GM21526 (cell line): ENCODE measurements around the gene TRPT1.

ENCODE experiments used
- ATAC-seq: cut with Tn5 transposase; IDR thresholded peaks from one replicate; pipeline ENCODE4 v1.9.1; 2021; ENCODE audit warnings: moderate library complexity; ENCODE audit not compliant: unreplicated experiment, low FRiP score

The TRPT1 gene

DNA sequence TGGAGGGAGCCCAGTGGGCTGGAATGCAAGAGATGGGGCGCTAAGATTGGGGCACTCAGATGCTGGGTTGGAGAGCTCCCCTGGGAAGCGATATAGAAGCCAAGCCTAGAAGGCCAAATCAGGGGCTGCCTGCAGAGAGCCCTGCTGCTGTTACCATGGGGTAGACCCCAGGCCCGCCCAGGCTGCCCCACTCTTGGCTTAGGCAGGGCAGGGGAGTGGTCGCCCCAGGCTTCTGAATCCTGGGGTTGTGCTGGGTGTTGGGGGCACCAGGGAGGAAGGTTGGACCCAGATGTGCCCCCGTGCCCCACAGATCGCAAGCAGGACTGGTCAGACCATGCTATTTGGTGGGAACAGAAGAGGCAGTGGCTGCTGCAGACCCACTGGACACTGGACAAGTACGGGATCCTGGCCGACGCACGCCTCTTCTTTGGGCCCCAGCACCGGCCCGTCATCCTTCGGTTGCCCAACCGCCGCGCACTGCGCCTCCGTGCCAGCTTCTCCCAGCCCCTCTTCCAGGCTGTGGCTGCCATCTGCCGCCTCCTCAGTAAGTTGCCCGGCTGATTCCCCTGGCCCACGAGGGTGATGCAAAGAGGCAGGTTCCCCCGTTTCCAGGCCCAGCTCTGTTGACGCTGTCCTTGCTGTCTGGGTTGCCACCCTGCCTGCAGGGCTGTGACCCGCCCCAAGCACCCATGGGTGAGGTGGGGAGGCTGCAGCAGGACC lies 15.5 kb downstream of the TRPT1 start:
- ATAC-seq: no peak

DNA sequence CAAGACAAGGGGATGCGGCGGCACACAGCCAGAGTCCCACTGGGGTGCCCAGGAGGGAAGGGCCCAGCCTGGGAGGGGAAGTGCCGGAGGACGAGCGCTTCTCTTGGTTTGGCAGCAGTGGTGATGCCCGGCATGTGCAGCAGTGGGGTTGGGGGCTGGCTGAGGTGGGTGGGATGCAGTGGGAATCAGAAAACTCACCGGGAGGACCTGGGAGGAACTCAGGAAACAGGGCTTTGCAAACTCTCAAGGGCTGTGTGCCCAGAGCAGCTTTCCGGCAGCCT lies 16.5 kb downstream of the TRPT1 start:
- ATAC-seq: no peak

DNA sequence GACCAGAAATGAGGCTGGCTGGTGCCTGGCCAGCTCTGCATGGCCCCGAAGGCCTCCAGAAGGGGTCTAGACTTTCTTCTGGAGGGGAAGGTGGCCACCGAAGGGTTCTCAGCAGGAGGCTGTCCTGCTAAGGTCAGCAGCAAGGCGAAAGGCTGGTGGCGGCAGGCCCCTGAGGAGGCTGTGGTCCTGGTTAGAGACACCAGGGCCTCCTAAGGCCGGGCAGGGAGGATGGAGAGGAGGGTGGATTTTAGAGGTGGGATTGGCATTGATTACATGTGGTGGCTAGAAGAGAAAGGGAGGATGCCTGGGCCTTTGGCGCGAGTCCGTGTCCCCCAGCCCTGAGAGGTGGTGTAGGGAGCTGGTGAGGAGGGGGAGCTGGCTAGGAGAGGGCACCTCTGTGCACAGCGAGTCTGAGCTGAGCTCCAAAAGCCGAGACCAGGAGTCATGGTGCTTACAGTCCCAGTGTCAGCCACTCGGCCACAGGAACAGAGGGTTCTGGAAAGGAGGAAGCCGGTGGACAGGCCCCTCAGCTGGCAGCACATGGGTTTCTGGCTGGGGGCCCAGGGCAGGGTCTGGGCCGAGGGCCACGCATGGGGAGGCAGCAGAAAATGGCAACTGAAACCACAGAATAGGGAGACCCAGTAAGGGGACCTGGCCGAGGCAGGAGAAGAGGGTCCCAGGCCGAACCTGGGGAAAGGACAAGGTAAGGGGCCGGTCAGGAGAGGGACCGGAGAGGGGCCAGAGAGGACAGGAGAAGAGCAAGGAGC lies 17.0 kb downstream of the TRPT1 start:
- ATAC-seq: no peak

DNA sequence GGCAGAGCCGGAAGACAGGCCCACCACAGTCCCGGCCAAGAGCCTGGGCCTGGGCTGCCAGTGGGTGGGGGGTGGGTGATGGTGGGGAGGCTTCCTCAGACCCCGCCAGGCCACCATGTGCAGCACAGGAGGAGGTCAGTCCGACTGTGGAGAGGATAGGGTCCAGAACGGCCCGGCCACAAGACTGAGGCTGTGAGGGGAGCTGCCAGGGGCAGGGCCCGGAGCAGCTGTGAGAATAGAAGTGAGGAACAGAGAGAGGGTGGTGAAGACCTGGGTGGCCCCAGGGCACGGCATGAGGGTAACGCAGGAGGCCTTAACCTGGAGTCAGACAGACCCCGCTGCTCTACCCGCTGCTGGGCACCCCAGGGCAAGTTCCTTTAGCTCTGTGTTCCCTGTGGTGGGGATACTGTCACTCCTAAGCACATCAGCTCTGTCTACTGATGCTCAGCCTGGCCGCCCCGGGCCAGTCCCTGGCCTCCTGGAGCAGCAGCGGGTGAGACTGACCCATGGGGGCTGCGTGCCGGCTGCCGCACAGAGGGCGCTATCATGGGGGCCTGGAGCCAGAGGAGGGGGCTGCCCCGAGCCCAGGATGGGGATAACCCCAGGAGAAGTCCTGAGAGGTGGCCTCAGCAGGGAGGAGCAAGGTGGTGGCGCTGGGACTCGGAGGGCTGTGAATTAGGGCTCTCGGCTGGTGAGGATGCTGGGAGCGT lies 17.7 kb downstream of the TRPT1 start:
- no peak for ATAC-seq

DNA sequence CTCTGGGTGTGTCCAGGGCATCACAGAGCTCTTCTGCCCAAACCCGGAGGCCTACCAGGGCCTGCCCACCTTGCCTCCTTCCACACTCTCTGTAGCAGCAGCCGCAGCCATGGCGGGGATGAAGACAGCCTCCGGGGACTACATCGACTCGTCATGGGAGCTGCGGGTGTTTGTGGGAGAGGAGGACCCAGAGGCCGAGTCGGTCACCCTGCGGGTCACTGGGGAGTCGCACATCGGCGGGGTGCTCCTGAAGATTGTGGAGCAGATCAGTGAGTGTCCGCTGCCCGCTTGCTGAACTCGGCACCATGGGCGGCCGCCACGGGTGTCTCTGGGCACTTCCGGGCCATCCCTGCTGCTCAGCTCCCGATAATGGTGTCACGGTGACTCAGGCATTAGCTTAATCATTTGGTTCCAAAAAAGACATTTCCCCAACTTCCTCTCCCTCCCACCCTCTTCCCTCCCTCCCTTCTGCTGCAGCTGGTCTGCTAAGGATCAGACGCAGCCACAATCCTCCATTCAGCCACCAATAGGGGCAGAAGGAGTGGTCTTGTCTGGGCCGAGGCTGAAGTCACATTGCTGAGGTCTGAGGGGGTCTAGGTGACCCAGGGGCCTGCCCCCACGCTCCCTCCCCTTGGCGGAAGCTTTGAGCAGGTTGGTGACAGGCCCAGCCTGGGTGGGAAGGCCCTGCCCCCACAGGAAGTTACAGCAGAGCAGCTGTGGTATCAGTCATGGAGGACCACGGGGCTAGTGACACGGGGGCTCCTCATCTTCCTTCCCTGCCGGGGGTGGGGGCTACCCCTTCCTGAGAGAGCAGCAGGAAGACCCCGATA lies 18.5 kb downstream of the TRPT1 start:
- ATAC-seq: peak; percentile 37

DNA sequence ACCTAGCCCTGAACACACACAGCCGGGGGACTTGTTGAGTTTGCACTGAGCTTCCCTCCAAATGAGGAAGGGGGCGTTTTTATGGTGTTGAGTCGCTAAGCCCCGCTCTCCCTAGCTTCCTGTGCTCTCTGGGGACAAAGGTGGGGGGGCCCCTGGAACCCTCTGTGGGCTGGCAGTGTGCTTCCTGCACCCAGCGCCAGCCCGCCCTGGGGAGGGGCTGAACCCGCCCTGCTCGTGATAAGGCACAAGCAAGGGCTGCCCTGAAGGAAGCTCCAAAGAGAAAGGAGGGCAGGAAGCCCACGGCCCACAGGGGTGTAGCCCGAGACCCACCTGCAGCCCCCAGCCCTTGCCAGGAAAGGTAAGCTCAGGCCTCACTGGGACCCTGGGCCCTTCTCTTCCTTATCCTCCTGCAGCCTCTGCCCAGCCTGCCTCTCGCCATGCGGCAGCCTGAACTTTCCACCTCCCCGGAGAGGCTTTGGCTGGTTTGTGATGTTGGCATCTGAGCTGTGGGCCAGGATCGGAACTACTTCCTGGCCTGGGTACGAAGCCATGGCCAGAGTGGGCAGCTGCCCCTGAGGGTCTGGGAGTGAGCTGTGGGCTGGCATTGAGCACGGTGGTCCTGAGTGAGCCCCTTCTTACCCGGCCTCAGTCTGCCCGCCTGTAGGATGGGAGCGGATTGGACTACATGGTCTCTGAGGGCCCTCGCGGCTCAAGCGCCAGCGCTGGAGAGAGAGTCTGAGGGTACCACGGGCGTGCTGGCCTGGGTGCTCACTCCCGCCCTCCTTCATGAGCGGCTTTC lies 19.3 kb downstream of the TRPT1 start, which contains the start of gene FERMT3:
Gene FERMT3, plus strand, starts transcription at position 265 of the 799 bp plus-strand sequence. CDS start 644 bp downstream, outside the sequence.
- no peak for ATAC-seq

DNA sequence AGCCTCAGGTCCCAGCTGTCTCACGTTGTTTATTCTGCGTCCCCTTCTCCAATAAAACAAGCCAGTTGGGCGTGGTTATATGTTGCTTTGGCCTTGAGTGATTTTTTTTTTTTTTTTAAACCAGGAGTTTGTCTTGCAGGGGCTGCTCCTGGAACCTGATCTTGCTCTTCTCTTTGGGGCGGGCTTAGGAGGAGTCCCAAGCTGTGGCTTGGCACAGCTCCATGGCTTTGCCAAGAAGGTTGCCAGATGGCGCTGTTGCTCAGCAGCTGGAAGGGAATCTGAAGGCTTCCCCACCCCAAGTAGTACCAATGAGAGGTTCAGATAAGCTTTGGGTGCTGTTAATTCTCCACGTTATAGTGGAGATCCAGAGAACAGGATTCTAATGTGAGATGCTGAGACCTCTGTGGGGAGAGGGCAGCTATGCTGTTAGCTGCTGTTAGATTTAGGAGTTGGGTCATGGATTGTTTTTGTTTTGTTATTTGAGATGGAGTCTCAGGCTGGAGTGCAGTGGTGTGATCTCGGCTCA lies 21.5 kb downstream of the TRPT1 start:
- no peak for ATAC-seq

DNA sequence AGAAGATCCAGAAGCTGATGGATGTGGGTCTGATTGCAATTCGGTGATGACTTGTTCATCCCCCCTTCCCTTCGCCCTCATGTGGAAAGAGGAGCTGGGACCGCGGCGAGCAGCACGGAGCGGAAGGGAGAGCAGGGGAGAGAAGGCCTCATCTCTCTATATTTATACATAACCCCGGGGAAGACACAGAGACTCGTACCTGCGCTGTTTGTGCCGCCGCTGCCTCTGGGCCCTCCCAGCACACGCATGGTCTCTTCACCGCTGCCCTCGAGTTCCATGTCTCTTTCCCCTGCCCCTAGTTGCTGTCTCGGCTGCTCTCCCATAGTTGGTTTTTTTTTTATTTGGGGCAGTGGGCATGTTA lies 21.9 kb downstream of the TRPT1 start:
- no peak for ATAC-seq

DNA sequence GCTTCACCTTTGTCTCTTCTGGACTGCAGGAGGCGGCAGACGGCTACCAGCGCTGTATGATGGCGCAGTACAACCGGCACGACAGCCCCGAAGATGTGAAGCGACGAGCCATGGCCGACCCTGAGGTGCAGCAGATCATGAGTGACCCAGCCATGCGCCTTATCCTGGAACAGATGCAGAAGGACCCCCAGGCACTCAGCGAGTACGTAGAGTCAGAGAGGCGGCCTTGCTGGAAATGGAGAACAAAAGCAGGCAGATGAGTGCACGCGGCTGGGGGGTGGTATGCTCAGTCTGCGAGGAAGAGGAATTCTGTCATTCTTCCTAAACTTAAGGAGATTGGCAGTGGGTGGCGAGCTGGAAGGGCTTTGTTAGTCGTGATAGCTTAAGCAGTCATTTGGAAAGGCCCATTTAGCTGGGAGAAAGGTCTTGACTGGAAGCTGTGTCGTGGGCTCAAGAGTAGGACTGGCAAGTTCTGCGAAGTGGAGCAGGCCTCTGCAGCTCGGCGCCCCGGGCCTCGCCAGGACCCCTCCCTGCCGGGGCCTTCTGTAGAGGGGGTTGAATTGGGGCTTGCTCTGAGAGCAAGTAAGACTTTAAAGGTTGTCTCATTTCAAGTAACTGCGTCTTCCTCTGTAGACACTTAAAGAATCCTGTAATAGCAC lies 22.4 kb downstream of the TRPT1 start:
- no peak for ATAC-seq

DNA sequence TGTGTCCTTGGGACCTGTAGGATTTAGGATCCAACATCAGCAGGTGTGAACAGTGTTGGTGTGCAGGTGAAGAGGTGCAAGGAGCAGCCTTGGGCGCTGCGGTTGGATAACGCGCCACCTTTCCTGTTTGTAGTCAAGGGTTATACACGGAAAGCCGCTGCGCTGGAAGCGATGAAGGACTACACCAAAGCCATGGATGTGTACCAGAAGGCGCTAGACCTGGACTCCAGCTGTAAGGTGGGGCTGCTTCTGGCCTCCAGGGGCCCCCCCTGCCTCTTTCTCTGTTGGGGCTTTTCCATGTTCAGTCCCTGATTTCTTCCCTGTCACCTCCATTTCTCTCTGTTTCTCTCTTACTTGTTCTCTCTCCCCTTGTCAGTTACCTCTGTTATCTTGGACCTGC lies 23.0 kb downstream of the TRPT1 start:
- no peak for ATAC-seq

DNA sequence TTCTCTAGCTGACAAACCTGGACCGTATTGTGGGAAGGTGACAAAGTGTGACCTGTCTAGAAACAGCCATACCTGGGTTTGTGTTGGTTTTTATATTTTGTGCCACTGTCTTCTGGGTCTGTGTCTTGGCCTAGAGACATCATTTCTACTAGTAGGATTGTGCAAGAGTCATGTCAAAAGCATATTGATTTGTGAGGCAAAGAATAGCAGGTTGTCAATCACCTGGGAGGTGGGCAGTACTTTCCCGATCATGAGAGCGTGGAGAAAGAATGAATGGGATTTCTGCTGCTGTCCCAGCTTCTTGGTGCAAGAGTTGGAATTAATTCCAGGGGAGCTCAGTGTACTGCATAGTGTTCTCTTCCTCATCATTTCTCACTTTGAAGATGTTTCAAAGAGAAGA lies 24.4 kb downstream of the TRPT1 start:
- ATAC-seq: no peak

DNA sequence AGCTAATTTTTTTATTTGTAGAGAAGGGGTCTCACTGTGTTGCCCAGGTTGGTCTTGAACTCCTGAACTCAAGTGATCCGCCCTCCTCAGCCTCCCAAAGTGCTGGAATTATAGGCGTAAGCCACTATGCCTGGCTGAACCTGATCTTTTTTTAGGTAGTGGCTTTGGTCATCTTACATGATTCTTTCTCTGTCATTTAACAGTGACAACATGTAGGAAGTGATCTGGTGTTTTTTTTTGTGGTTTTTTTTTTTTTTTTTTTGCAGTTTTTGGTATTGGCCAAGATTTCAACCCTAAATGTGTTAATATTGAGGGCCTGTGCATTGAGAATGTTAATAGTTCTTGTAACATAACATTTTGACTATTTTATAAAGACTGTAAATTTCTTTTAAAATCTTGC lies 27.5 kb downstream of the TRPT1 start:
- ATAC-seq: no peak

DNA sequence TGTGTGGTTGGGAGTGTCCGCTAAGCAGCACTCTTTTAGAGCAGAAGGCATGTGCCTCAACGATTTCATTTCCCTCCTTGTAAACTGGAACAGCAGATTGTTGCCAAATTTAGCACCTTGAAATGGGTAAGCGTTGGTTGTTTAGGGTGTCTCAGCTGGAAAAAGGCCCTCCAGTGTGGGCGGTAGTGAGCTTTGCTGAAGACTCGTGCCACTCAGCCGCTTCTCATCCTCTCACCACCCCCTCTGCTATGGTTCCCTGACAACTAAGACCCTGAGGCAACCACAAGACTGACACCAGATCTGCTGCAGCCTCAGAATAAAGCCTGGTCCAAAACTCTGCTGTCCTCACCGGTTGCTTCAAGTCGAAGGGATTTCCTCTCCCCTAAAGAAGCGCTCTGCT lies 29.4 kb downstream of the TRPT1 start:
- ATAC-seq: no peak

DNA sequence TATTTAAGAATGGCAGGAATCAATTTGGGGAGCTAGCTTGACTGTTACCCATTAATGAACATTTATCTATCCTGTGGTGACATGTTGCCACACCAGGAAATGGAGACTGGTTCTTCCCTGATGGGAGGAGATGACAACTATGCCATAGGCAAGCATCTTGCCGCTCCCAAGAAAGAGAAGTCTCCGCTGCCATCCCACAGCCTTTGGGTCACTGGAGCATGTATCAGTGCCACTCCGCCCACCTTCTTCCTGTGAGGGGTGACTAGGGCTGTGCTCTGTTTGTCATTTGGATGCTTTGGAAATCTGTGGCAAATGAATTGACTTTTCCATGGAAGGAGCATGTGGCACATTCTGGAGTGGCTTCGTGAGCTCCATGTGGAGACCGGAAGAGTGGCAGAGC lies 33.6 kb downstream of the TRPT1 start:
- no peak for ATAC-seq

DNA sequence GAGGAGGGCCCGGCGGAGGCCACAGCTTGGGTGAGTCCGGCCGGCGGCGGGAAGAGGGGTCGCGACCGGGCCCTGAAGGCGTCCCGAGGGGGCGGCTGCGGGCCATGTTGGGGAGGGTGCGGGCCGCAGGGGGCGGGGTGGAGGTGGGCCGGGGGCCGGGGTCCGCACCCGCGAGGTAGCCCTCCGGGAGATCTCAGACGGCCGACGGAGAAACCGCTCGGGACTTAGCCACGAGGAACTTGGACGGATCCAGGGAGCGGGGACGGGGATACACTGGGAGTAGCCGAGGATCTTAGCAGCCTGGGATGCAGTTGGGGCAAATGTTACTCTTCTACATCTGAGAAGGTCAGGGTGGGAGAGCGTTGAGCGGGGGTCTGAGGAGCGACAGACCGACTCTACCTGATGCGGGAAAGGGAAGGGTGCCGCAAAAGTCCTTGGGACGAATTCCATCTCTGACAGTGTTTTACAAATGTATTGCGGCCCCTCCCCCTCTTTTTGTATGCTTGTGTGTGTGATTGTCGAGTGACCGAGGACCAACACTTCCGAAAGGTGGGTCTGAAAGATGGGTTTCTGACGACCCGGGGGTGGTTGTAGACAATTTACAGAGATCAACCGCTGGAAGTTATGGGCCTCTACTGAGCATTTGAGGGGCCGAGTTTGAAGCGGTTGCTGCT lies 39.4 kb downstream of the TRPT1 start:
- ATAC-seq: no peak

DNA sequence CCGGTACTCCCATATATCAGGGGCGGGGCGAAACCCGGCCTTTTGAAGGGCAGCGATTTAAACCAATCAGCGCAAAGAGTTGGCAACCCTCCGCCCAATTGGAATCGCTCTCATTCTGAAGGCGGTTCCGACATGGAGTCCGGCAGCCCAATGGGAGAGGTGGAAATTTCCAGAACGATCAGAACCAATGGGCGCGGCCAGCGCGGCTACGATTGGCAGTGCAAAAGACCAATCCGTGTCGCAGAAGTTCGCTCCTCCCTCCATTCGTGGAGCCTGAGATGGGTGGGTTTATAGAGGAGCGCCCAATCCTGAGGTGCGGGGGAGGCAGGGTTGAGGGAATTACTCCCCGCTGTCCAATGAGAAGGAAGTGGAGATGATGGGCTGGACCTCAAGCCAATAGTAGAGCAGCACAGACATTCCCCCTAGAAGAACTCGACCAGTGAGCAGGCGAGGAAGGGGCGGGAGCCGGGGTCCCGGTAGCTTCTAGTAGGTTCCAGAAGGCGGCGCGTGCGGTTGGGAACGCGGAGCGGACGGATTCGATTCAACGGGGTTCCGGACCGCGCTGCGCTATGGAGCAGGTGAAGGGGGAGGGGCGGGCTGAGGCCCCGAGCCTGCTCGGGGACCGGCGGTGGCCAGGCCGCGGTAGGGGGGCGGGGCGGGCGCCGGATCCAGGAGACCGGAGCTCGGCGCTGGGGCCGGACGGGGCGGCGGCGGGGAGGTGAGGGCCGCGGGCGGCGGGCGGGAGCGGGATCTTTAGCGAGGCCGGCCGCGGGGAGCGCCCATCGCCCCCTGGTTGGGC lies 40.1 kb downstream of the TRPT1 start, which contains the start of gene STIP1:
Gene STIP1, plus strand, starts transcription at position 479 of the 799 bp plus-strand sequence. Its CDS starts 91 bp downstream, at position 570.
- ATAC-seq: peak; percentile 78

DNA sequence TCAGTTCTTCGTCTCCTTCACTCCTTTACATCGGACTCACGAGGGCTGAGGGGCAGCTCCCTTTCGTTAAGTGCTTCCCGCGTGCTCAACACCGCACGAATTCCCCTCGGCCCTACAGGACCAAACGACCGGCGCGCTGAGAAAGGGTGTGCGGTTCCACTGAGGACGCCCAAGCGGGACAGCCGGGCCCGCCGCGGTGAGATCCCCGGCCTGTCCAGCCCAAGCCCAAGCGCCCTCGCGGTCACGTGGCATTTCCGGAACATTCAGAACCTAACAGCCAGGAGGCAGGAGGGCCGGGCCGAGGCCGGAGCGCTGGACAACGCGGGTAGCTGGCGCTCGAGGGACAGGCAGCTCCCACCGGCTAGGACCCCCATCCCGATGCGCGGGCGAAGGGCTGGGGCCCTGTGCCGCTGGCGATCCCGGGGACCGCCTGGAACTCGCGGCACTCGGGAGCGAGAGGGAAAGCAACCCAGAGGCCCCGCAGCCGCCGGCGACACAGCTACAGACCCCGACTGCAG lies 40.8 kb downstream of the TRPT1 start:
- ATAC-seq: peak; percentile 13

DNA sequence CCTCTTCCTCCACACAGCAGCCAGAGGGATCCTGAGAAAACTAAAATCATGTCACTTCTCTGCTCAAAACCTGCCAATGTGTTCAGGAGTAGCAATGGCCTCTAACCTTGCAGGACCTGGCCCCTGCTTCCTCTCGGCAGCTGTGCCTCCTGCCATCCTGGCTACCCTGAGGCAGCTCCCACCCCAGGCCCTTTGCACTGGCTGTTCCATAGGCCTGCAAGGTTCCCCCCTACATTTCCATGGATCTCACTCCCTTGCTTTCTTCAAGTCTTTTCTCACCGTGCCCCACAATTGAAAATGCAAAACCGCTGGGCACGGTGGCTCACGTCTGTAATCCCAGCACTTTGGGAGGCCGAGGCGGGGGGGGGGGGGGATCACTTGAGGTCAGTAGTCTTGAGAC lies 42.1 kb downstream of the TRPT1 start:
- no peak for ATAC-seq
